Measurements from ENCODE around the gene CCDC24. TPM values are rescaled to one million over a fixed set of nuclear protein-coding genes. Genes with fewer than 3 reads are reported as not detected.

Gene CCDC24
- total and polyA plus RNA-seq, 4 donors = 0.92 to 4.2 (median 2.3) TPM

DNA sequence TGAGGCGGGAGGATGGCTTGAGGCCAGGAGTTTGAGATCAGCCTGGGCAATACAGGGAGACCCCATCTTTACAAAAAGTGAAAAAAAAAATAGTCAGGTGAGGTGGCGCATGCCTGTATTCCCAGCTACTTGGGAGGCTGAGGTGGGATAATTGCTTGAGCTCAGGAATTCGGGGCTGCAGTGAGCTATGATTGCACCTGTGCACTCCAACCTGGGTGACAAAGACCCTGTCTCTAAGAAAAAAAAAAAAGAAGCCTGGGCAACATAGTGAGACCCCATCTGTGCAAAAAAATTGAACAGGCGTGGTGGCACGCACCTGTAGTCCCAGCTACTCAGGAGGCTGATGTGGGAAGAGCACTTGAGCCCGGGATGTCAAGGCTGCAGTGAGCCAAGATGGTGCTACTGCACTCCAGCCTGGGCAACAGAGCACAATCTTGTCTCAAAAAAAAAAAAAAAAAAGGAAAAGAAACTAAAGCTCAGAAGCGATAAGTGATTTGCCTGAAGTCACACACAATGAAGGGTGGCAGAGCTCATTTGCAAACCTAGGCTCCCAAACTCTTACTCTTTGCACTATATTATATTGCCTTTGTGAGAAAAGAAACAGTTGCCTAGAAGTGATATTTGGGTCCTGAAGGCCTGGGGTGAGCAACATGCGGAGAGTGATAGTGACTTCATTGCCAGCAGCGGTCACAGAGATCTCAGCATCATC, 2.0 kb downstream of the CCDC24 start:
- Histone ChIP-seq H3K4me3 (ENCODE audit: low read depth in 1 of 3, low read length in 3 of 3) (no peak overlapping the region), H3K36me3 (ENCODE audit: control insufficient read depth in 4 of 4, insufficient read depth in 3 of 4, low read depth in 1 of 4, low read length in 3 of 4) (no peaks in the 10 kb centered on the region), H3K9ac (ENCODE audit: low read depth in 1 of 2, low read length in 2 of 2) (no peak overlapping the region), H3K4me1 (ENCODE audit: control insufficient read depth in 4 of 4, insufficient read depth in 4 of 4, low read length in 3 of 4) (peaks cover 0 to 16% (median 7%) of the 10 kb centered on the region in 4 donors), H3K27me3 (ENCODE audit: control insufficient read depth in 4 of 4, insufficient read depth in 4 of 4, low read length in 3 of 4) (no peaks in the 10 kb centered on the region), H3K9me3 (ENCODE audit: control insufficient read depth in 4 of 4, low read length in 3 of 4) (no peaks in the 10 kb centered on the region), H3K27ac (ENCODE audit: low read depth in 1 of 2, low read length in 2 of 2) (no peak overlapping the region)
- WGBS = 95% methylated on average over 9 of the region's 9 CpGs
- no peak for DNase-seq (ENCODE audit: low spot score)
- TF ChIP-seq RXRA (IDR thresholded peaks at IDR 0.05) (no peak), RAD21 (IDR thresholded peaks at IDR 0.05) (no peak), JUND (IDR thresholded peaks at IDR 0.05) (no peak), YY1 (IDR thresholded peaks at IDR 0.05) (no peak), EGR1 (IDR thresholded peaks at IDR 0.05; ENCODE audit: low read depth in 2 of 2) (no peak), NR2F2 (IDR thresholded peaks at IDR 0.05) (no peak), TAF1 (conservative IDR thresholded peaks at IDR 0.05) (no peak), HNF4A (conservative IDR thresholded peaks at IDR 0.05) (no peak), SP1 (IDR thresholded peaks at IDR 0.05) (no peak), FOXA1 (IDR thresholded peaks at IDR 0.05) (no peak), FOXA2 (IDR thresholded peaks at IDR 0.05) (no peak), GABPA (IDR thresholded peaks at IDR 0.05 in 1 of 2, conservative IDR thresholded peaks at IDR 0.05 in 1 of 2) (no peak)
- TF ChIP-seq, protein P1, sequence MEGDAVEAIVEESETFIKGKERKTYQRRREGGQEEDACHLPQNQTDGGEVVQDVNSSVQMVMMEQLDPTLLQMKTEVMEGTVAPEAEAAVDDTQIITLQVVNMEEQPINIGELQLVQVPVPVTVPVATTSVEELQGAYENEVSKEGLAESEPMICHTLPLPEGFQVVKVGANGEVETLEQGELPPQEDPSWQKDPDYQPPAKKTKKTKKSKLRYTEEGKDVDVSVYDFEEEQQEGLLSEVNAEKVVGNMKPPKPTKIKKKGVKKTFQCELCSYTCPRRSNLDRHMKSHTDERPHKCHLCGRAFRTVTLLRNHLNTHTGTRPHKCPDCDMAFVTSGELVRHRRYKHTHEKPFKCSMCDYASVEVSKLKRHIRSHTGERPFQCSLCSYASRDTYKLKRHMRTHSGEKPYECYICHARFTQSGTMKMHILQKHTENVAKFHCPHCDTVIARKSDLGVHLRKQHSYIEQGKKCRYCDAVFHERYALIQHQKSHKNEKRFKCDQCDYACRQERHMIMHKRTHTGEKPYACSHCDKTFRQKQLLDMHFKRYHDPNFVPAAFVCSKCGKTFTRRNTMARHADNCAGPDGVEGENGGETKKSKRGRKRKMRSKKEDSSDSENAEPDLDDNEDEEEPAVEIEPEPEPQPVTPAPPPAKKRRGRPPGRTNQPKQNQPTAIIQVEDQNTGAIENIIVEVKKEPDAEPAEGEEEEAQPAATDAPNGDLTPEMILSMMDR (IDR thresholded peaks at IDR 0.05; ENCODE audit: low read depth, low read length, missing input control) = no peak
- TF ChIP-seq, protein P2, sequence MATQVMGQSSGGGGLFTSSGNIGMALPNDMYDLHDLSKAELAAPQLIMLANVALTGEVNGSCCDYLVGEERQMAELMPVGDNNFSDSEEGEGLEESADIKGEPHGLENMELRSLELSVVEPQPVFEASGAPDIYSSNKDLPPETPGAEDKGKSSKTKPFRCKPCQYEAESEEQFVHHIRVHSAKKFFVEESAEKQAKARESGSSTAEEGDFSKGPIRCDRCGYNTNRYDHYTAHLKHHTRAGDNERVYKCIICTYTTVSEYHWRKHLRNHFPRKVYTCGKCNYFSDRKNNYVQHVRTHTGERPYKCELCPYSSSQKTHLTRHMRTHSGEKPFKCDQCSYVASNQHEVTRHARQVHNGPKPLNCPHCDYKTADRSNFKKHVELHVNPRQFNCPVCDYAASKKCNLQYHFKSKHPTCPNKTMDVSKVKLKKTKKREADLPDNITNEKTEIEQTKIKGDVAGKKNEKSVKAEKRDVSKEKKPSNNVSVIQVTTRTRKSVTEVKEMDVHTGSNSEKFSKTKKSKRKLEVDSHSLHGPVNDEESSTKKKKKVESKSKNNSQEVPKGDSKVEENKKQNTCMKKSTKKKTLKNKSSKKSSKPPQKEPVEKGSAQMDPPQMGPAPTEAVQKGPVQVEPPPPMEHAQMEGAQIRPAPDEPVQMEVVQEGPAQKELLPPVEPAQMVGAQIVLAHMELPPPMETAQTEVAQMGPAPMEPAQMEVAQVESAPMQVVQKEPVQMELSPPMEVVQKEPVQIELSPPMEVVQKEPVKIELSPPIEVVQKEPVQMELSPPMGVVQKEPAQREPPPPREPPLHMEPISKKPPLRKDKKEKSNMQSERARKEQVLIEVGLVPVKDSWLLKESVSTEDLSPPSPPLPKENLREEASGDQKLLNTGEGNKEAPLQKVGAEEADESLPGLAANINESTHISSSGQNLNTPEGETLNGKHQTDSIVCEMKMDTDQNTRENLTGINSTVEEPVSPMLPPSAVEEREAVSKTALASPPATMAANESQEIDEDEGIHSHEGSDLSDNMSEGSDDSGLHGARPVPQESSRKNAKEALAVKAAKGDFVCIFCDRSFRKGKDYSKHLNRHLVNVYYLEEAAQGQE (IDR thresholded peaks at IDR 0.05) = no peak
- TF ChIP-seq, protein P3, sequence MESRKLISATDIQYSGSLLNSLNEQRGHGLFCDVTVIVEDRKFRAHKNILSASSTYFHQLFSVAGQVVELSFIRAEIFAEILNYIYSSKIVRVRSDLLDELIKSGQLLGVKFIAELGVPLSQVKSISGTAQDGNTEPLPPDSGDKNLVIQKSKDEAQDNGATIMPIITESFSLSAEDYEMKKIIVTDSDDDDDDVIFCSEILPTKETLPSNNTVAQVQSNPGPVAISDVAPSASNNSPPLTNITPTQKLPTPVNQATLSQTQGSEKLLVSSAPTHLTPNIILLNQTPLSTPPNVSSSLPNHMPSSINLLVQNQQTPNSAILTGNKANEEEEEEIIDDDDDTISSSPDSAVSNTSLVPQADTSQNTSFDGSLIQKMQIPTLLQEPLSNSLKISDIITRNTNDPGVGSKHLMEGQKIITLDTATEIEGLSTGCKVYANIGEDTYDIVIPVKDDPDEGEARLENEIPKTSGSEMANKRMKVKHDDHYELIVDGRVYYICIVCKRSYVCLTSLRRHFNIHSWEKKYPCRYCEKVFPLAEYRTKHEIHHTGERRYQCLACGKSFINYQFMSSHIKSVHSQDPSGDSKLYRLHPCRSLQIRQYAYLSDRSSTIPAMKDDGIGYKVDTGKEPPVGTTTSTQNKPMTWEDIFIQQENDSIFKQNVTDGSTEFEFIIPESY (IDR thresholded peaks at IDR 0.05) = no peak
- TF ChIP-seq, protein P4, sequence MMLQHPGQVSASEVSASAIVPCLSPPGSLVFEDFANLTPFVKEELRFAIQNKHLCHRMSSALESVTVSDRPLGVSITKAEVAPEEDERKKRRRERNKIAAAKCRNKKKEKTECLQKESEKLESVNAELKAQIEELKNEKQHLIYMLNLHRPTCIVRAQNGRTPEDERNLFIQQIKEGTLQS (IDR thresholded peaks at IDR 0.05) = no peak
- TF ChIP-seq, protein P5, sequence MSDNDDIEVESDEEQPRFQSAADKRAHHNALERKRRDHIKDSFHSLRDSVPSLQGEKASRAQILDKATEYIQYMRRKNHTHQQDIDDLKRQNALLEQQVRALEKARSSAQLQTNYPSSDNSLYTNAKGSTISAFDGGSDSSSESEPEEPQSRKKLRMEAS (IDR thresholded peaks at IDR 0.05) = no peak
